SK-N-SH treated with all-trans-retinoic acid at 6 μM for 48 hours (cell line): ENCODE measurements around the gene LAMA1.

Source experiments
- ATAC-seq: fragments of 200-7000 bp; cut with Tn5 transposase; 3 replicates; pipeline ENCODE4 v1.9.1; 2020; ENCODE audit warnings: mild to moderate bottlenecking, moderate library complexity
- ARNTL ChIP-seq: fragments of 450-650 bp; formaldehyde crosslinking; IDR thresholded peaks from 2 replicates; pipeline ENCODE4 v1.5.0; 2020; ENCODE audit warnings: low read depth, mild to moderate bottlenecking, moderate library complexity, borderline replicate concordance
- BACH2 ChIP-seq: fragments of 250-450 bp; sonication (Bioruptor Pico); IDR thresholded peaks from 2 replicates; pipeline ENCODE4 v1.9.0; 2021; ENCODE audit warnings: mild to moderate bottlenecking, borderline replicate concordance
- CSDC2 ChIP-seq: fragments of 250-450 bp; sonication (Bioruptor Pico); IDR thresholded peaks from 2 replicates; pipeline ENCODE4 v1.5.0; 2020; ENCODE audit warnings: mild to moderate bottlenecking, moderate library complexity
- ESRRG ChIP-seq: fragments of 250-450 bp; sonication (Bioruptor Pico); IDR thresholded peaks from 2 replicates; pipeline ENCODE4 v1.6.1; 2021; ENCODE audit warnings: mild to moderate bottlenecking
- GLIS3 ChIP-seq: fragments of 250-450 bp; sonication (Bioruptor Pico); IDR thresholded peaks from 2 replicates; pipeline ENCODE4 v1.5.0; 2020; ENCODE audit warnings: mild to moderate bottlenecking, moderate library complexity
- ISL1 ChIP-seq: fragments of 250-450 bp; sonication (Bioruptor Pico); IDR thresholded peaks from 2 replicates; pipeline ENCODE4 v2.1.2; 2022; ENCODE audit warnings: mild to moderate bottlenecking, moderate library complexity
- OSR1 ChIP-seq: fragments of 250-450 bp; sonication (Bioruptor Pico); IDR thresholded peaks from 2 replicates; pipeline ENCODE4 v1.8.0; 2022; ENCODE audit warnings: moderate library complexity, mild to moderate bottlenecking, inconsistent platforms
- PPARA ChIP-seq: fragments of 250-450 bp; sonication (Bioruptor Pico); IDR thresholded peaks from 2 replicates; pipeline ENCODE4 v1.5.0; 2020; ENCODE audit warnings: mild to moderate bottlenecking, borderline replicate concordance
- RARB ChIP-seq: fragments of 250-450 bp; sonication (Bioruptor Pico); IDR thresholded peaks from 2 replicates; pipeline ENCODE4 v1.8.0; 2021; ENCODE audit warnings: mild to moderate bottlenecking, moderate library complexity
- TCF4 ChIP-seq: fragments of 250-450 bp; sonication (Bioruptor Pico); IDR thresholded peaks from 2 replicates; pipeline ENCODE4 v1.8.0; 2021; ENCODE audit warnings: mild to moderate bottlenecking, moderate library complexity, borderline replicate concordance
- TOX ChIP-seq: fragments of 250-450 bp; sonication (Bioruptor Pico); IDR thresholded peaks from 2 replicates; pipeline ENCODE4 v1.8.0; 2021; ENCODE audit warnings: mild to moderate bottlenecking, moderate library complexity, borderline replicate concordance
- ZC3H10 ChIP-seq: fragments of 250-450 bp; sonication (Bioruptor Pico); IDR thresholded peaks from 2 replicates; pipeline ENCODE4 v1.5.1; 2021; ENCODE audit warnings: mild to moderate bottlenecking, moderate library complexity
- ZFP3 ChIP-seq: fragments of 250-450 bp; sonication (Bioruptor Pico); IDR thresholded peaks from 2 replicates; pipeline ENCODE4 v1.5.0; 2020; ENCODE audit warnings: mild to moderate bottlenecking, moderate library complexity
- ZFP30 ChIP-seq: fragments of 450-650 bp; formaldehyde crosslinking; IDR thresholded peaks from 2 replicates; pipeline ENCODE4 v1.5.0; 2022; ENCODE audit warnings: mild to moderate bottlenecking, moderate library complexity
- ZNF565 ChIP-seq: fragments of 450-650 bp; formaldehyde crosslinking; conservative IDR thresholded peaks from 2 replicates; pipeline ENCODE4 v1.5.0; 2020; ENCODE audit warnings: low read depth, mild to moderate bottlenecking, moderate library complexity
- ZNF70 ChIP-seq: fragments of 450-650 bp; formaldehyde crosslinking; IDR thresholded peaks from 2 replicates; pipeline ENCODE4 v1.5.0; 2020; ENCODE audit warnings: mild to moderate bottlenecking, moderate library complexity
- ZNF8 ChIP-seq: fragments of 450-650 bp; formaldehyde crosslinking; IDR thresholded peaks from 2 replicates; pipeline ENCODE4 v1.5.0; 2020; ENCODE audit warnings: mild to moderate bottlenecking, moderate library complexity
- TF ChIP-seq, protein P1 (sequence below): fragments of 250-450 bp; sonication (Bioruptor Pico); IDR thresholded peaks from 2 replicates; pipeline ENCODE4 v1.8.0; 2020; ENCODE audit warnings: mild to moderate bottlenecking, moderate library complexity, borderline replicate concordance
- TF ChIP-seq, protein P2 (sequence below): fragments of 250-450 bp; sonication (Bioruptor Pico); IDR thresholded peaks from 2 replicates; pipeline ENCODE4 v1.8.0; 2021; ENCODE audit warnings: low read depth, mild to moderate bottlenecking, moderate library complexity, borderline replicate concordance
- TF ChIP-seq, protein P3 (sequence below): fragments of 250-450 bp; sonication (Bioruptor Pico); IDR thresholded peaks from 2 replicates; pipeline ENCODE4 v1.5.1; 2021; ENCODE audit warnings: mild to moderate bottlenecking, moderate library complexity
- TF ChIP-seq, protein P4 (sequence below): fragments of 250-450 bp; sonication (Bioruptor Pico); IDR thresholded peaks from 2 replicates; pipeline ENCODE4 v1.5.0; 2020; ENCODE audit warnings: mild to moderate bottlenecking, moderate library complexity
- TF ChIP-seq, protein P5 (sequence below): fragments of 250-450 bp; sonication (Bioruptor Pico); IDR thresholded peaks from 2 replicates; pipeline ENCODE4 v1.5.1; 2020; ENCODE audit warnings: low read depth, mild to moderate bottlenecking, moderate library complexity

The LAMA1 gene

DNA sequence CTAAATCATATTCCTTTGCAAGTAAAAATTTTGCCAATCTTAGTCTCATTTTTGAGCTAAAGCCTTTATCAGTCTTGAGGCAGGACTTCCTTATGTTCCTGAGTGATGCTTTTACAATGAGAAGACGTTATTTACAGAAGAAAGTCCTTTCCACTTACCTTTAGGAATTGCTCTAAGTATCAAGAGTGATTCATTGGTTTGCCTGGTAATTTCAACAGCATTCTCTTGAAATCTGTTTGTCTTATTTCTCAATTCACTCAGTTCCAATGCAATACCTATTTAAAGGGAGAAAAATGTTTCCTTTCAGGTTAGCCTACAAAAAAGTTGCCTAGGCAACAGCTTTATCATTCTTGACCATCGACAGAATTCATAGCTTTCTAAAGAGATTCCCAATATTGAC lies 137.2 kb downstream of the LAMA1 start:
- no peak for TF ChIP-seq ZNF565
- TF ChIP-seq, protein P1, sequence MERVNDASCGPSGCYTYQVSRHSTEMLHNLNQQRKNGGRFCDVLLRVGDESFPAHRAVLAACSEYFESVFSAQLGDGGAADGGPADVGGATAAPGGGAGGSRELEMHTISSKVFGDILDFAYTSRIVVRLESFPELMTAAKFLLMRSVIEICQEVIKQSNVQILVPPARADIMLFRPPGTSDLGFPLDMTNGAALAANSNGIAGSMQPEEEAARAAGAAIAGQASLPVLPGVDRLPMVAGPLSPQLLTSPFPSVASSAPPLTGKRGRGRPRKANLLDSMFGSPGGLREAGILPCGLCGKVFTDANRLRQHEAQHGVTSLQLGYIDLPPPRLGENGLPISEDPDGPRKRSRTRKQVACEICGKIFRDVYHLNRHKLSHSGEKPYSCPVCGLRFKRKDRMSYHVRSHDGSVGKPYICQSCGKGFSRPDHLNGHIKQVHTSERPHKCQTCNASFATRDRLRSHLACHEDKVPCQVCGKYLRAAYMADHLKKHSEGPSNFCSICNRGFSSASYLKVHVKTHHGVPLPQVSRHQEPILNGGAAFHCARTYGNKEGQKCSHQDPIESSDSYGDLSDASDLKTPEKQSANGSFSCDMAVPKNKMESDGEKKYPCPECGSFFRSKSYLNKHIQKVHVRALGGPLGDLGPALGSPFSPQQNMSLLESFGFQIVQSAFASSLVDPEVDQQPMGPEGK (CRISPR knock-in tag): no peak
- TF ChIP-seq, protein P2, sequence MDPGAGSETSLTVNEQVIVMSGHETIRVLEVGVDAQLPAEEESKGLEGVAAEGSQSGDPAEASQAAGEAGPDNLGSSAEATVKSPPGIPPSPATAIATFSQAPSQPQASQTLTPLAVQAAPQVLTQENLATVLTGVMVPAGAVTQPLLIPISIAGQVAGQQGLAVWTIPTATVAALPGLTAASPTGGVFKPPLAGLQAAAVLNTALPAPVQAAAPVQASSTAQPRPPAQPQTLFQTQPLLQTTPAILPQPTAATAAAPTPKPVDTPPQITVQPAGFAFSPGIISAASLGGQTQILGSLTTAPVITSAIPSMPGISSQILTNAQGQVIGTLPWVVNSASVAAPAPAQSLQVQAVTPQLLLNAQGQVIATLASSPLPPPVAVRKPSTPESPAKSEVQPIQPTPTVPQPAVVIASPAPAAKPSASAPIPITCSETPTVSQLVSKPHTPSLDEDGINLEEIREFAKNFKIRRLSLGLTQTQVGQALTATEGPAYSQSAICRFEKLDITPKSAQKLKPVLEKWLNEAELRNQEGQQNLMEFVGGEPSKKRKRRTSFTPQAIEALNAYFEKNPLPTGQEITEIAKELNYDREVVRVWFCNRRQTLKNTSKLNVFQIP (CRISPR knock-in tag): no peak
- no peak for TF ChIP-seq ZFP30 (CRISPR knock-in tag)
- TF ChIP-seq, protein P3, sequence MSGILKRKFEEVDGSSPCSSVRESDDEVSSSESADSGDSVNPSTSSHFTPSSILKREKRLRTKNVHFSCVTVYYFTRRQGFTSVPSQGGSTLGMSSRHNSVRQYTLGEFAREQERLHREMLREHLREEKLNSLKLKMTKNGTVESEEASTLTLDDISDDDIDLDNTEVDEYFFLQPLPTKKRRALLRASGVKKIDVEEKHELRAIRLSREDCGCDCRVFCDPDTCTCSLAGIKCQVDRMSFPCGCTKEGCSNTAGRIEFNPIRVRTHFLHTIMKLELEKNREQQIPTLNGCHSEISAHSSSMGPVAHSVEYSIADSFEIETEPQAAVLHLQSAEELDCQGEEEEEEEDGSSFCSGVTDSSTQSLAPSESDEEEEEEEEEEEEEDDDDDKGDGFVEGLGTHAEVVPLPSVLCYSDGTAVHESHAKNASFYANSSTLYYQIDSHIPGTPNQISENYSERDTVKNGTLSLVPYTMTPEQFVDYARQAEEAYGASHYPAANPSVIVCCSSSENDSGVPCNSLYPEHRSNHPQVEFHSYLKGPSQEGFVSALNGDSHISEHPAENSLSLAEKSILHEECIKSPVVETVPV: no peak
- TF ChIP-seq ZNF8 (CRISPR knock-in tag): no peak
- TF ChIP-seq ZFP3 (CRISPR knock-in tag): no peak
- no peak for TF ChIP-seq ISL1 (CRISPR knock-in tag)
- no peak for TF ChIP-seq ESRRG (CRISPR knock-in tag)
- no peak for TF ChIP-seq GLIS3 (CRISPR knock-in tag)
- TF ChIP-seq CSDC2 (CRISPR knock-in tag): no peak
- TF ChIP-seq ZNF70 (CRISPR knock-in tag): no peak
- no peak for TF ChIP-seq TOX (CRISPR knock-in tag)
- TF ChIP-seq ZC3H10: no peak
- TF ChIP-seq TCF4 (CRISPR knock-in tag): no peak
- no peak for TF ChIP-seq BACH2 (CRISPR knock-in tag)
- no peak for TF ChIP-seq PPARA (CRISPR knock-in tag)
- no peak for TF ChIP-seq ARNTL (CRISPR knock-in tag)
- TF ChIP-seq OSR1 (CRISPR knock-in tag): no peak
- TF ChIP-seq, protein P4, sequence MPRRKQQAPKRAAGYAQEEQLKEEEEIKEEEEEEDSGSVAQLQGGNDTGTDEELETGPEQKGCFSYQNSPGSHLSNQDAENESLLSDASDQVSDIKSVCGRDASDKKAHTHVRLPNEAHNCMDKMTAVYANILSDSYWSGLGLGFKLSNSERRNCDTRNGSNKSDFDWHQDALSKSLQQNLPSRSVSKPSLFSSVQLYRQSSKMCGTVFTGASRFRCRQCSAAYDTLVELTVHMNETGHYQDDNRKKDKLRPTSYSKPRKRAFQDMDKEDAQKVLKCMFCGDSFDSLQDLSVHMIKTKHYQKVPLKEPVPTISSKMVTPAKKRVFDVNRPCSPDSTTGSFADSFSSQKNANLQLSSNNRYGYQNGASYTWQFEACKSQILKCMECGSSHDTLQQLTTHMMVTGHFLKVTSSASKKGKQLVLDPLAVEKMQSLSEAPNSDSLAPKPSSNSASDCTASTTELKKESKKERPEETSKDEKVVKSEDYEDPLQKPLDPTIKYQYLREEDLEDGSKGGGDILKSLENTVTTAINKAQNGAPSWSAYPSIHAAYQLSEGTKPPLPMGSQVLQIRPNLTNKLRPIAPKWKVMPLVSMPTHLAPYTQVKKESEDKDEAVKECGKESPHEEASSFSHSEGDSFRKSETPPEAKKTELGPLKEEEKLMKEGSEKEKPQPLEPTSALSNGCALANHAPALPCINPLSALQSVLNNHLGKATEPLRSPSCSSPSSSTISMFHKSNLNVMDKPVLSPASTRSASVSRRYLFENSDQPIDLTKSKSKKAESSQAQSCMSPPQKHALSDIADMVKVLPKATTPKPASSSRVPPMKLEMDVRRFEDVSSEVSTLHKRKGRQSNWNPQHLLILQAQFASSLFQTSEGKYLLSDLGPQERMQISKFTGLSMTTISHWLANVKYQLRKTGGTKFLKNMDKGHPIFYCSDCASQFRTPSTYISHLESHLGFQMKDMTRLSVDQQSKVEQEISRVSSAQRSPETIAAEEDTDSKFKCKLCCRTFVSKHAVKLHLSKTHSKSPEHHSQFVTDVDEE (CRISPR knock-in tag): no peak
- no peak for ATAC-seq

DNA sequence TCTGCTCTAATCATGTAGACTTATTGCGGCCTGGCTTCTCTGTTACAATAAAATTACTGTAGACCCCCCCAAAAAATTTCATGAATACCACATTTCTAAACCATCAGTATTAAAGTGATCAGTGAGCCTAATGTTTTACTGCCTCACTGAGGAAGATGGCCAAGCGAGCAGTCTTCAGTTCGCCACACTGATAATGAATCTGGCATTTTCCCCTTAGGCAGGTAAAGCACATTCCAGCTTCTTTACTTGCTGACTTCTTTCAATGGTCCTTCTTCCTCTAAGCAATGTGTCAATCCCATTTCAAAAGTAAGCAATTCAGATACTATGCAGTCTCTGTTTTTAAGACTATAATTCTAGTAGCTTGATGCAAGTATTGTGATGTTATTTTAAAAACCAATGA lies 137.6 kb downstream of the LAMA1 start:
- TF ChIP-seq, protein P3: no peak
- TF ChIP-seq GLIS3 (CRISPR knock-in tag) (no peak), PPARA (CRISPR knock-in tag) (no peak), ARNTL (CRISPR knock-in tag) (no peak), CSDC2 (CRISPR knock-in tag) (no peak), RARB (CRISPR knock-in tag) (no peak), OSR1 (CRISPR knock-in tag) (no peak), ISL1 (CRISPR knock-in tag) (no peak), ZNF565 (no peak), ZFP30 (CRISPR knock-in tag) (no peak), ZNF70 (CRISPR knock-in tag) (no peak), ZNF8 (CRISPR knock-in tag) (no peak), ZFP3 (CRISPR knock-in tag) (no peak), TOX (CRISPR knock-in tag) (no peak)
- TF ChIP-seq, protein P5, sequence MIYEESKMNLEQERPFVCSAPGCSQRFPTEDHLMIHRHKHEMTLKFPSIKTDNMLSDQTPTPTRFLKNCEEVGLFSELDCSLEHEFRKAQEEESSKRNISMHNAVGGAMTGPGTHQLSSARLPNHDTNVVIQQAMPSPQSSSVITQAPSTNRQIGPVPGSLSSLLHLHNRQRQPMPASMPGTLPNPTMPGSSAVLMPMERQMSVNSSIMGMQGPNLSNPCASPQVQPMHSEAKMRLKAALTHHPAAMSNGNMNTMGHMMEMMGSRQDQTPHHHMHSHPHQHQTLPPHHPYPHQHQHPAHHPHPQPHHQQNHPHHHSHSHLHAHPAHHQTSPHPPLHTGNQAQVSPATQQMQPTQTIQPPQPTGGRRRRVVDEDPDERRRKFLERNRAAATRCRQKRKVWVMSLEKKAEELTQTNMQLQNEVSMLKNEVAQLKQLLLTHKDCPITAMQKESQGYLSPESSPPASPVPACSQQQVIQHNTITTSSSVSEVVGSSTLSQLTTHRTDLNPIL: no peak
- TF ChIP-seq, protein P1 (CRISPR knock-in tag): no peak
- TF ChIP-seq, protein P4 (CRISPR knock-in tag): no peak
- TF ChIP-seq, all 23 proteins: peak for 0
- ATAC-seq: no peak
